H1 (cell line): ENCODE measurements around the gene KLHL29. TPM values are rescaled to one million over a fixed set of nuclear protein-coding genes. Genes with fewer than 3 reads are reported as not detected.

ENCODE experiments used
- polyA plus RNA-seq, 7 experiments: library from polyadenylated mRNA; depleted of rRNA in 3 of 7; stranded (reverse) in 5 of 7; unstranded in 2 of 7; fragments of >200 nt in 5 of 7; fragments of 200-250 nt in 2 of 7; gene quantifications; 1 replicate in 5 of 7; 2 replicates in 1 of 7; 4 replicates in 1 of 7; pipeline versions ENCODE4 v1.2.1 to v1.2.3, GENCODE V29; 2011 to 2013; ENCODE audit warnings: missing spikeins in 2 of 7, mixed read lengths in 2 of 7
- total RNA-seq: library from RNA; stranded (reverse); fragmentation: NEBNext Ultra II Directional; extraction: Animal tissue kit (Norgen Biotek cat#: 25700); gene quantifications from 2 replicates; pipeline ENCODE4 v1.2.1, GENCODE V29; 2021
- TF ChIP-seq, protein P1 (sequence below): IDR thresholded peaks from 2 replicates; pipeline ENCODE4 v1.6.1; 2012; ENCODE audit warnings: low read length, inconsistent platforms

The KLHL29 gene
- total and polyA plus RNA-seq, 2 of the 8 experiments (the other 6 are each of a cell fraction or from before 2014, with no cell fraction given) = 1.1 to 4.7 TPM

DNA sequence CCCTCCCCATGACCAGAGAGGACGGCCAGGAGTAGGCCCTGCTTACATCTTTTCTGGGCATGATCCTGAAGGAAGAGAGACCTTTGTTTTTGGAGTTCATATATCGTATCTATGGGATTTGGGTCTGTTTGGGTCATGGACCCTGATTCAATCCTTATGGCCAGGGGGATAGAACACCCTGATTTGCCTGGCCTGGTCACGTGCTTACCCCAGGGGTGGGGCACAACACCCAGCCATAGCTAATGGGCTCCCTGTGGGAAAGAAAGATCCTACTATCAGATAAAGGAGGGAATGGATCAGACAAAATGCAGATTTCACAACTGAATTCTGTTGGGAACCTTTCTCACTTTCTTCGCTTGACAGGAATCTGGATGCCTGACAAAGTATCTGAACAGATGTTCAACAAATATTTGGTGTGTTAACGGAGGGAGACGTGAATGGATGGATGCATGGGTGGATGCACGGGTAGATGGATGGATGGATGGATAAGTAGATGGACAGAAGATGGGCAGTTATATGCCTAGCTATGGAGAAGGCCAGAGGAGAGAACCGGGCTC, 155.9 kb downstream of the KLHL29 start (continued):
- TF ChIP-seq, protein P1, sequence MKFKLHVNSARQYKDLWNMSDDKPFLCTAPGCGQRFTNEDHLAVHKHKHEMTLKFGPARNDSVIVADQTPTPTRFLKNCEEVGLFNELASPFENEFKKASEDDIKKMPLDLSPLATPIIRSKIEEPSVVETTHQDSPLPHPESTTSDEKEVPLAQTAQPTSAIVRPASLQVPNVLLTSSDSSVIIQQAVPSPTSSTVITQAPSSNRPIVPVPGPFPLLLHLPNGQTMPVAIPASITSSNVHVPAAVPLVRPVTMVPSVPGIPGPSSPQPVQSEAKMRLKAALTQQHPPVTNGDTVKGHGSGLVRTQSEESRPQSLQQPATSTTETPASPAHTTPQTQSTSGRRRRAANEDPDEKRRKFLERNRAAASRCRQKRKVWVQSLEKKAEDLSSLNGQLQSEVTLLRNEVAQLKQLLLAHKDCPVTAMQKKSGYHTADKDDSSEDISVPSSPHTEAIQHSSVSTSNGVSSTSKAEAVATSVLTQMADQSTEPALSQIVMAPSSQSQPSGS = no peak
